Mesendoderm (in vitro differentiated cells): ENCODE measurements around the gene KCNAB1.
"Not testable (repeated sequence)": the region's sequence is repeated elsewhere in the genome, so short reads cannot be mapped to it uniquely, and the experiment has no call there.

Experiments
- DNase-seq: peaks from one replicate; pipeline ENCODE4 v3.0.0; 2013
- H2AK5ac ChIP-seq: 2 replicates; pipeline ENCODE4 v1.6.1; 2013; ENCODE audit warnings: low read length, inconsistent platforms
- H2BK120ac ChIP-seq: 2 replicates; pipeline ENCODE4 v1.6.1; 2013; ENCODE audit warnings: low read depth, mild to moderate bottlenecking, low read length, moderate library complexity, mixed read lengths
- H2BK15ac ChIP-seq: replicated peaks from 2 replicates; pipeline ENCODE4 v1.6.1; 2013; ENCODE audit warnings: low read depth, mild to moderate bottlenecking, moderate library complexity
- H2BK5ac ChIP-seq: 2 replicates; pipeline ENCODE4 v1.6.1; 2013; ENCODE audit warnings: low read length, inconsistent platforms
- H3K18ac ChIP-seq: 2 replicates; pipeline ENCODE4 v1.6.1; 2013; ENCODE audit warnings: mild to moderate bottlenecking, low read length, mixed read lengths
- H3K23ac ChIP-seq: one replicate; pipeline ENCODE4 v1.6.1; 2013; ENCODE audit warnings: low read length
- H3K27ac ChIP-seq: 2 replicates; pipeline ENCODE4 v1.5.1; 2013; ENCODE audit warnings: low read depth, mild to moderate bottlenecking, inconsistent platforms, low read length, moderate library complexity
- H3K27me3 ChIP-seq: 2 replicates; pipeline ENCODE4 v1.6.1; 2013; ENCODE audit warnings: low read length, control low read depth, mild to moderate bottlenecking, inconsistent platforms; ENCODE audit not compliant: insufficient read depth, poor library complexity
- H3K36me3 ChIP-seq: 2 replicates; pipeline ENCODE4 v1.6.1; 2013; ENCODE audit warnings: low read length, inconsistent platforms; ENCODE audit not compliant: control insufficient read depth, insufficient read depth
- H3K4ac ChIP-seq: one replicate; pipeline ENCODE4 v1.6.1; 2013; ENCODE audit warnings: low read depth, mild to moderate bottlenecking, low read length, moderate library complexity
- H3K4me1 ChIP-seq: 2 replicates; pipeline ENCODE4 v1.6.1; 2013; ENCODE audit warnings: low read depth, low read length, inconsistent platforms; ENCODE audit not compliant: control insufficient read depth
- H3K4me2 ChIP-seq: 2 replicates; pipeline ENCODE4 v1.6.1; 2013; ENCODE audit warnings: low read length
- H3K4me3 ChIP-seq: 2 replicates; pipeline ENCODE4 v1.5.1; 2013; ENCODE audit warnings: mild to moderate bottlenecking, low read length
- H3K56ac ChIP-seq: one replicate; pipeline ENCODE4 v1.6.1; 2013; ENCODE audit warnings: low read length
- H3K79me1 ChIP-seq: 2 replicates; pipeline ENCODE4 v1.6.1; 2013; ENCODE audit warnings: low read length, inconsistent platforms
- H3K79me2 ChIP-seq: 2 replicates; pipeline ENCODE4 v1.6.1; 2013; ENCODE audit warnings: mild to moderate bottlenecking, low read length; ENCODE audit not compliant: control insufficient read depth, insufficient read depth
- H3K9ac ChIP-seq: 2 replicates; pipeline ENCODE4 v1.6.1; 2013; ENCODE audit warnings: low read length, inconsistent platforms
- H4K5ac ChIP-seq: one replicate; pipeline ENCODE4 v1.6.1; 2013; ENCODE audit warnings: low read length
- H4K8ac ChIP-seq: one replicate; pipeline ENCODE4 v1.6.1; 2013; ENCODE audit warnings: low read depth, mild to moderate bottlenecking, control low read depth, low read length, moderate library complexity
- WGBS: extraction: QIAGEN DNeasy Blood & Tissue Kit; methylation state at CpG from one replicate; pipeline ENCODE4 v1.1.7; 2013; ENCODE audit warnings: low lambda C conversion rate, missing lambda C conversion rate; ENCODE audit not compliant: insufficient coverage; ENCODE audit errors: extremely low coverage; 5-methylcytosine and 5-hydroxymethylcytosine counted together

KCNAB1 gene

DNA sequence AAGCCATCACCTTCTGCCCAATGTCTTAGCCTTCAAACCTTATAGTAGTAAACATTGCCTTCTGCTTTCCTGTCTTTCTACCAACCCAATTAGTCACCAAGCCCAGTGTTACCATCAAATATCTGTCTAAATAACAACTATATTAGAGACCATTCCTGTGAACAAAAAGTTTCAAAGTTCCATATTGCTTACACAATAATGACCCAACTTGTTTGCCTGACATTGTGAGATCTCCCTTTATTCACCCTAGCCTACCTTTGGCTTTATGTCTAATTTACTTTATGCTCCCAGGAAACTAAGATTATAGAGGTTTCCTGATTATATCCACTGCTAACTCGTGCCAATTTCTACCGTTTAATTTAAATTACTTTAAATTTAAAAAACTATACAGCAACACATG lies 26.0 kb upstream of the KCNAB1 start:
- Histone ChIP-seq H3K56ac (no peak overlapping the region), H3K79me1 (no peaks in the 10 kb centered on the region), H3K36me3 (no peaks in the 10 kb centered on the region), H2BK15ac (no peak overlapping the region), H2BK5ac (no peak overlapping the region), H3K79me2 (no peaks in the 10 kb centered on the region), H2BK120ac (no peak overlapping the region), H3K23ac (no peak overlapping the region), H3K4me3 (no peak overlapping the region), H3K27me3 (no peaks in the 10 kb centered on the region), H3K18ac (no peak overlapping the region), H4K8ac (no peak overlapping the region), H3K27ac (no peak overlapping the region), H3K4ac (no peak overlapping the region), H3K4me1 (peaks cover 2% of the 10 kb centered on the region), H3K9ac (no peak overlapping the region), H3K4me2 (no peak overlapping the region), H2AK5ac (no peak overlapping the region), H4K5ac (no peak overlapping the region)
- WGBS = 100% methylated on average over 2 of the region's 2 CpGs
- DNase-seq = no peak

DNA sequence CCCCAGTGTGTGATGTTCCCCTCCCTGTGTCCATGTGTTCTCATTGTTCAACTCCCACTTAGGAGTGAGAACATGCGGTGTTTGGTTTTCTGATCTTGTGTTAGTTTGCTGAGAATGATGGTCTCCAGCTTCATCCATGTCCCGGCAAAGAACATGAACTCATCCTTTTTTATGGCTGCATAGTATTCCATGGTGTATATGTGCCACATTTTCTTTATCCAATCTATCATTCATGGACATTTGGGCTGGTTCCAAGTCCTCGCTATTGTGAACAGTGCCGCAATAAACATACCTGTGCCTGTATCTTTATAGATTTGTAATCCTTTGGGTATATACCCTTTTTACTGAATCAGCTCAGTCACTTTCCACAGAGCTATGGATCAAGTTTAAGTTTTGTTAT lies 24.7 kb upstream of the KCNAB1 start:
- H3K79me1 ChIP-seq, H3K4ac ChIP-seq, H3K4me3 ChIP-seq, H3K36me3 ChIP-seq, H2BK5ac ChIP-seq, H3K27ac ChIP-seq, H4K8ac ChIP-seq, H2BK15ac ChIP-seq, H3K23ac ChIP-seq, H3K27me3 ChIP-seq, H3K4me1 ChIP-seq, H4K5ac ChIP-seq, H2AK5ac ChIP-seq, H2BK120ac ChIP-seq, H3K79me2 ChIP-seq, H3K4me2 ChIP-seq, H3K18ac ChIP-seq, H3K9ac ChIP-seq, DNase-seq, H3K56ac ChIP-seq: not testable (repeated sequence)
- WGBS = no CpG with 5 or more reads among the region's 4 CpGs

DNA sequence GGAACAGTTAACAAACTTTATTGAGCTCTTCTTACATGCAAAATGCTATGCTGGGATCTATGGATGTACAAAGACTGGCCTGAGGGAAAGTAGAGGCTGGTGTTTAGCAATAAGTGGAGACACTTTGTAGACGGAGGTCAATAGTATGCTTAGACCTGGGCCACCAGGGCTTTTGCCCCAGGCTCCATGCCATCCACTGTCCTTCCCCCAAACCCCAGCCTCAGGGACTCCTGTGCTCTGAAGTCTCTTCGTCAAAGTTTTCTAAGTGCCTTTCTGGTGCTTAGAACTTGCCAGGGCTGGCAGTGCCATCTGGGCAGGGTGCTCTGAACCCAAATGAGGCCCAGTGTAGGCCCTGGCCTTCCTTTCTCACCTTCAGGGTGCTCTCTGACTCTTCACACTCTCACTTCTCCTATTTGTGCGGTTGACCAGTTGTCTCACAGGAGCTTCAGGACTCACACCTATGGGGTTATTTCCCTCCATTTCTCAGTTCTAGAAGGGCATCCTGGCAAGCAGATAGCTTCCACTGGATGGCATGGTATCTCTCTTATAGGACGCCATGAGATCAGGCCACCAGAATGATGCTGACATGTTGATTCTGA lies 21.8 kb upstream of the KCNAB1 start:
- Histone ChIP-seq H3K18ac (no peak overlapping the region), H3K4ac (no peak overlapping the region), H3K56ac (no peak overlapping the region), H2BK5ac (no peak overlapping the region), H3K4me2 (no peak overlapping the region), H4K8ac (no peak overlapping the region), H3K4me3 (no peak overlapping the region), H4K5ac (no peak overlapping the region), H2BK15ac (no peak overlapping the region), H2BK120ac (no peak overlapping the region), H3K79me2 (no peaks in the 10 kb centered on the region), H3K79me1 (no peaks in the 10 kb centered on the region), H3K27ac (no peak overlapping the region), H3K4me1 (peaks cover 2% of the 10 kb centered on the region), H2AK5ac (no peak overlapping the region), H3K9ac (no peak overlapping the region), H3K36me3 (no peaks in the 10 kb centered on the region), H3K27me3 (no peaks in the 10 kb centered on the region), H3K23ac (no peak overlapping the region)
- no CpG with 5 or more reads among the region's 4 CpGs for WGBS
- no peak for DNase-seq

DNA sequence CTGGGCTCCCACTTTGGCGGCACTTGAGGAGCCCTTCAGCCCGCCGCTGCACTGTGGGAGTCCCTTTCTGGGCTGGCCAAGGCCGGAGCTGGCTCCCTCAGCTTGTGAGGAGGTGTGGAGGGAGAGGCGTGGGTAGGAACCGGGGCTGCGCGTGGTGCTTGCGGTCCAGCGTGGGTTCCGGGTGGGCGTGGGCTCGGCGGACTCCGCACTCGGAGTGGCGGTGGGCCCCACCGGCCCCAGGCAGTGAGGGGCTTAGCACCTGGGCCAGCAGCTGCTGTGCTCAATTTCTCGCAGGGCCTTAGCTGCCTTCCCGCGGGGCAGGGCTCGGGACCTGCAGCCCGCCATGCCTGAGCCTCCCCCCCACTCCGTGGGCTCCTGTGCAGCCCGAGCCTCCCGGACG lies 21.0 kb upstream of the KCNAB1 start:
- not testable (repeated sequence) for H3K27me3 ChIP-seq, H2BK15ac ChIP-seq, H4K8ac ChIP-seq, H3K27ac ChIP-seq, H3K36me3 ChIP-seq, H3K79me1 ChIP-seq, DNase-seq, H3K79me2 ChIP-seq, H2BK120ac ChIP-seq, H3K4me2 ChIP-seq, H3K4me3 ChIP-seq, H3K4ac ChIP-seq, H2AK5ac ChIP-seq, H3K23ac ChIP-seq, H2BK5ac ChIP-seq, H3K9ac ChIP-seq, H3K18ac ChIP-seq, H3K56ac ChIP-seq, H3K4me1 ChIP-seq, H4K5ac ChIP-seq
- WGBS = no CpG with 5 or more reads among the region's 27 CpGs

DNA sequence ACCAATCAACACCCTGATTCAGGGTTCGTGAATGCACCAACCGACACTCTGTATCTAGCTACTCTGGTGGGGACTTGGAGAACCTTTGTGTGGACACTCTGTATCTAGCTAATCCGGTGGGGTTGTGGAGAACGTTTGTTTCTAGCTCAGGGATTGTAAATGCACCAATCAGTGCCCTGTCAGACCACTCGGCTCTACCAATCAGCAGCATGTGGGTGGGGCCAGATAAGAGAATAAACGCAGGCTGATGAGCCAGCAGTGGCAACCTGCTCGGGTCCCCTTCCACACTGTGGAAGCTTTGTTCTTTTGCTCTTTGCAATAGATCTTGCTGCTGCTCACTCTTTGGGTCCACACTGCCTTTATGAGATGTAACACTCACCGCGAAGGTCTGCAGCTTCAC lies 20.4 kb upstream of the KCNAB1 start:
- not testable (repeated sequence) for H3K23ac ChIP-seq

DNA sequence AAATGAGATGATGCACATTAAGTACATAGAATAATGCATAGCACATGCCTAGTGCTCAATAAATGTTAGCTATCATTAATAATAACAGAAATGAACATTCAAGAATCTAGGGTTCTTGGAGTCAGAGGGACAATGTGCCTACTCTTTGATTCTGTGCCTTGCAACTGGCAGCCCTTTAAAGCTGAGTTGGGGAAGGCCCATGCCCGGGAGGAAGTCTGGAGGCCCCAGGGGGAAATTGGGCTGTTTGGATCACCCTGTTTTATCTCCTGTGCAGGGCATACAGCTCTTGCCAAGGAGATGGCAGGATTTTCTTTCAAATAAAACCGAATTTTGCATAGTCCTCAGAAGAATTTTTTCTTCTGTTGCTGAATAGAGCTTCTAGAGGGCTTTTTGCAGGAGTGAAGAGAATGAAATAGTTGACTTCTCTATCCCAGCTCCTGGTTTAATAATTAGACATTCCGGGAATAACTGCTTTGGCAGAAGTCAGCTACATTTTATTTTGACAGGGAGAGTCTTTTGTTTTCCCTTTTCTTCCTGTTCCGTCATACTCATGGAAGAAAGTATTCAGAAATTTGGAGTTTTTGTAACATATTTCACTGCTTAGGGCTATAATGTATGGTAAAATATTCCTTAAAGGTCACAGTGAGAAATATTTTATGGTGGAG lies 18.0 kb upstream of the KCNAB1 start:
- no peak overlapping the region for H3K9ac ChIP-seq
- H3K23ac ChIP-seq = no peak overlapping the region
- no peak overlapping the region for H3K4ac ChIP-seq
- H3K27me3 ChIP-seq = no peaks in the 10 kb centered on the region
- no peak overlapping the region for H3K4me2 ChIP-seq
- no peak for DNase-seq
- WGBS = no CpG with 5 or more reads among the region's 4 CpGs
- H3K36me3 ChIP-seq = no peaks in the 10 kb centered on the region
- no peak overlapping the region for H2AK5ac ChIP-seq
- H3K27ac ChIP-seq = no peak overlapping the region
- H4K5ac ChIP-seq = no peak overlapping the region
- no peaks in the 10 kb centered on the region for H3K79me1 ChIP-seq
- no peak overlapping the region for H2BK5ac ChIP-seq
- H3K4me3 ChIP-seq = no peak overlapping the region
- H3K56ac ChIP-seq = no peak overlapping the region
- no peak overlapping the region for H2BK120ac ChIP-seq
- H3K18ac ChIP-seq = no peak overlapping the region
- no peaks in the 10 kb centered on the region for H3K79me2 ChIP-seq
- no peak overlapping the region for H2BK15ac ChIP-seq
- H3K4me1 ChIP-seq = no peaks in the 10 kb centered on the region
- H4K8ac ChIP-seq = no peak overlapping the region

More for the DNA sequence above, 20.4 kb upstream of the KCNAB1 start:
- H3K27me3 ChIP-seq, H3K4me2 ChIP-seq, H3K36me3 ChIP-seq, H3K79me1 ChIP-seq, DNase-seq, H2BK5ac ChIP-seq, H3K4me1 ChIP-seq, H2BK120ac ChIP-seq, H3K79me2 ChIP-seq, H3K9ac ChIP-seq, H2AK5ac ChIP-seq, H3K56ac ChIP-seq, H3K4me3 ChIP-seq, H4K5ac ChIP-seq, H2BK15ac ChIP-seq, H3K27ac ChIP-seq, H4K8ac ChIP-seq, H3K18ac ChIP-seq, H3K4ac ChIP-seq: not testable (repeated sequence)
- WGBS = no CpG with 5 or more reads among the region's 9 CpGs
